HepG2 (cell line): ENCODE data around the gene LSR. TPM values are rescaled to one million over a fixed set of nuclear protein-coding genes. Genes with fewer than 3 reads are reported as not detected.

Source experiments
- BCL3 ChIP-seq: sonication (generic); formaldehyde crosslinking; IDR thresholded peaks from 2 replicates; pipeline ENCODE4 v1.5.1; 2020; ENCODE audit warnings: mild to moderate bottlenecking, missing genetic modification reagents, moderate library complexity
- CSRNP1 ChIP-seq: sonication (generic); formaldehyde crosslinking; IDR thresholded peaks from 2 replicates; pipeline ENCODE4 v1.8.1; 2023; ENCODE audit warnings: mild to moderate bottlenecking, missing genetic modification reagents
- FOXC1 ChIP-seq: sonication (generic); formaldehyde crosslinking; IDR thresholded peaks from 2 replicates; pipeline ENCODE4 v1.8.0; 2022; ENCODE audit warnings: mild to moderate bottlenecking, missing genetic modification reagents, borderline replicate concordance
- MLXIP ChIP-seq: sonication (generic); formaldehyde crosslinking; IDR thresholded peaks from 2 replicates; pipeline ENCODE4 v1.9.0; 2021; ENCODE audit warnings: missing genetic modification reagents, borderline replicate concordance
- MTERF4 ChIP-seq: sonication (generic); formaldehyde crosslinking; IDR thresholded peaks from 2 replicates; pipeline ENCODE4 v1.8.0; 2023; ENCODE audit warnings: mild to moderate bottlenecking, missing genetic modification reagents
- NONO ChIP-seq, 2 experiments: fragments of 450-650 bp in 1 of 2; sonication (generic) in 1 of 2; formaldehyde crosslinking in 1 of 2; IDR thresholded peaks in 1 of 2; conservative IDR thresholded peaks in 1 of 2; 2 replicates each; pipeline versions ENCODE4 v1.6.1 to v1.8.0; 2017 to 2022; ENCODE audit warnings: mild to moderate bottlenecking in 1 of 2, missing genetic modification reagents in 1 of 2, moderate library complexity in 1 of 2
- RBM22 ChIP-seq: fragments of 200-400 bp; formaldehyde crosslinking; optimal IDR thresholded peaks from 2 replicates; pipeline ENCODE3; 2017; ENCODE audit warnings: mild to moderate bottlenecking, low read length, moderate library complexity
- SMAD1 ChIP-seq: sonication (generic); formaldehyde crosslinking; IDR thresholded peaks from 2 replicates; pipeline ENCODE4 v1.4.0; 2020; ENCODE audit warnings: missing genetic modification reagents, low read depth, mild to moderate bottlenecking, borderline replicate concordance
- TCF12 ChIP-seq, 2 experiments: fragments of 450-650 bp in 1 of 2; sonication (generic) in 1 of 2; formaldehyde crosslinking in 1 of 2; IDR thresholded peaks; 2 replicates each; pipeline versions ENCODE4 v1.6.1 to v1.8.0; 2017 to 2022; ENCODE audit warnings: antibody characterized with exemption in 1 of 2, mild to moderate bottlenecking in 1 of 2, missing genetic modification reagents in 1 of 2, moderate library complexity in 1 of 2
- TOE1 ChIP-seq: sonication (generic); formaldehyde crosslinking; IDR thresholded peaks from 2 replicates; pipeline ENCODE4 v1.4.0; 2020; ENCODE audit warnings: mild to moderate bottlenecking, missing genetic modification reagents
- ZFX ChIP-seq: sonication (generic); formaldehyde crosslinking; IDR thresholded peaks from 2 replicates; pipeline ENCODE4 v1.4.0; 2020; ENCODE audit warnings: mild to moderate bottlenecking, low read depth, missing genetic modification reagents, moderate library complexity
- ZGPAT ChIP-seq: IDR thresholded peaks from 2 replicates; pipeline ENCODE4 v1.6.1; 2016; ENCODE audit warnings: mild to moderate bottlenecking
- ZNF20 ChIP-seq: sonication (generic); formaldehyde crosslinking; IDR thresholded peaks from 2 replicates; pipeline ENCODE4 v1.4.0; 2020; ENCODE audit warnings: mild to moderate bottlenecking, moderate library complexity, missing genetic modification reagents
- ZNF205 ChIP-seq: IDR thresholded peaks from 2 replicates; pipeline ENCODE4 v1.6.1; 2018; ENCODE audit warnings: missing biosample characterization, missing genetic modification reagents
- ZNF337 ChIP-seq: sonication (generic); formaldehyde crosslinking; IDR thresholded peaks from 2 replicates; pipeline ENCODE4 v1.5.1; 2020; ENCODE audit warnings: missing genetic modification reagents, low read depth, mild to moderate bottlenecking, borderline replicate concordance
- ZNF350 ChIP-seq: sonication (generic); formaldehyde crosslinking; IDR thresholded peaks from 2 replicates; pipeline ENCODE4 v1.4.0; 2020; ENCODE audit warnings: mild to moderate bottlenecking, low read depth, missing genetic modification reagents, borderline replicate concordance
- ZNF501 ChIP-seq: sonication (generic); formaldehyde crosslinking; IDR thresholded peaks from 2 replicates; pipeline ENCODE4 v1.5.1; 2020; ENCODE audit warnings: mild to moderate bottlenecking, moderate library complexity, missing genetic modification reagents
- ZNF83 ChIP-seq: sonication (generic); formaldehyde crosslinking; IDR thresholded peaks from 2 replicates; pipeline ENCODE4 v1.4.0; 2020; ENCODE audit warnings: missing genetic modification reagents, mild to moderate bottlenecking, borderline replicate concordance
- polyA plus RNA-seq, 8 experiments: library from polyadenylated mRNA; depleted of rRNA in 3 of 8; stranded (reverse) in 7 of 8; unstranded in 1 of 8; fragments of >200 nt; fragmentation: Illumina TruSeq in 4 of 8; extraction: Trizol in 4 of 8; gene quantifications; 2 replicates each; pipeline versions ENCODE4 v1.2.1 to v1.2.3, GENCODE V29; 2011 to 2016; ENCODE audit warnings: low read depth in 4 of 8, missing spikeins in 1 of 8, mixed read lengths in 1 of 8; ENCODE audit not compliant: insufficient read depth in 1 of 8
- total RNA-seq, 5 experiments: library from RNA; depleted of rRNA; stranded (reverse); fragments of >200 nt; fragmentation: Illumina TruSeq; extraction: Trizol; gene quantifications; 2 replicates each; pipeline ENCODE4 v1.2.3, GENCODE V29; 2016; ENCODE audit warnings: low read depth in 1 of 5

Gene LSR
- total and polyA plus RNA-seq, 2 of the 13 experiments (the other 11 are each of a cell fraction or from before 2014, with no cell fraction given) = 29.2 to 79.2 TPM

- no peak for TF ChIP-seq MLXIP (CRISPR knock-in tag)
- TF ChIP-seq CSRNP1 = 0 out of 2 replicates have a peak, but pooled peaks have one; percentile 51
- peak; percentile 63 for TF ChIP-seq RBM22
- no peak for TF ChIP-seq ZNF337 (CRISPR knock-in tag)
- TF ChIP-seq SMAD1 = no peak
- no peak for TF ChIP-seq NONO (IDR thresholded peaks at IDR 0.05)
- TF ChIP-seq NONO (CRISPR knock-in tag; conservative IDR thresholded peaks at IDR 0.05) = 0 out of 2 replicates have a peak, but pooled peaks have one; percentile 40
- peak; percentile 46; the same call in 1 of the 2 replicates for TF ChIP-seq ZNF350 (CRISPR knock-in tag)
- peak; percentile 57; the same call in 1 of the 2 replicates for TF ChIP-seq ZFX
- TF ChIP-seq TCF12 (IDR thresholded peaks at IDR 0.05) = no peak
- TF ChIP-seq TCF12 (CRISPR knock-in tag; IDR thresholded peaks at IDR 0.05) = peak; percentile 52; the same call in 1 of the 2 replicates
- TF ChIP-seq ZNF205 (CRISPR knock-in tag) = 0 out of 2 replicates have a peak, but pooled peaks have one; percentile 3
- TF ChIP-seq MTERF4 = 0 out of 2 replicates have a peak, but pooled peaks have one; percentile 37
- TF ChIP-seq ZNF501 (CRISPR knock-in tag) = peak; percentile 61; the same call in 1 of the 2 replicates
- TF ChIP-seq FOXC1 (CRISPR knock-in tag) = 0 out of 2 replicates have a peak, but pooled peaks have one; percentile 20
- TF ChIP-seq ZNF20 (CRISPR knock-in tag) = 0 out of 2 replicates have a peak, but pooled peaks have one; percentile 37
- TF ChIP-seq ZNF83 (CRISPR knock-in tag) = peak; percentile 52; the same call in 1 of the 2 replicates
- no peak for TF ChIP-seq TOE1
- TF ChIP-seq BCL3 = 0 out of 2 replicates have a peak, but pooled peaks have one; percentile 16
- TF ChIP-seq ZGPAT (CRISPR knock-in tag) = peak; percentile 67; the same call in 1 of the 2 replicates
Measured at GRCh38 chr19:35267353-35267817, 18.6 kb downstream of the LSR start (continued).
